H1 (cell line): Measurements from ENCODE around the gene CAMSAP3. TPM values are rescaled to one million over a fixed set of nuclear protein-coding genes. Genes with fewer than 3 reads are reported as not detected.

Experiments used
- CBX5 ChIP-seq: fragments of 300-800, 300-1000 bp; sonication (generic); IDR thresholded peaks from 2 replicates; pipeline ENCODE4 v1.7.1; 2016; ENCODE audit warnings: antibody characterized with exemption, low read length, low read depth
- CREB1 ChIP-seq: IDR thresholded peaks from 2 replicates; pipeline ENCODE4 v1.6.1; 2012; ENCODE audit warnings: inconsistent platforms
- NRF1 ChIP-seq: IDR thresholded peaks from 2 replicates; pipeline ENCODE4 v1.6.1; 2011; ENCODE audit warnings: mild to moderate bottlenecking, low read depth, low read length, improper control_type of control experiment
- PHF8 ChIP-seq: fragments of 200-600 bp; sonication (generic); conservative IDR thresholded peaks from 2 replicates; pipeline ENCODE4 v1.7.1; 2012; ENCODE audit warnings: low read depth, mild to moderate bottlenecking, inconsistent platforms, low read length, moderate library complexity
- RBBP5 ChIP-seq: IDR thresholded peaks from 2 replicates; pipeline ENCODE4 v1.7.1; 2012; ENCODE audit warnings: low read depth, mild to moderate bottlenecking, inconsistent platforms, low read length, moderate library complexity, borderline replicate concordance
- RFX5 ChIP-seq: IDR thresholded peaks from 2 replicates; pipeline ENCODE4 v1.6.1; 2011; ENCODE audit warnings: low read depth, low read length, improper control_type of control experiment, borderline replicate concordance
- RNF2 ChIP-seq: fragments of 200-900, 300-1000 bp; sonication (generic); IDR thresholded peaks from 2 replicates; pipeline ENCODE4 v1.7.1; 2016; ENCODE audit warnings: borderline replicate concordance, low read depth, mild to moderate bottlenecking, antibody characterized with exemption, low read length; ENCODE audit not compliant: poor library complexity, severe bottlenecking; ENCODE audit errors: missing control alignments
- SAP30 ChIP-seq: fragments of 300-600 bp; sonication (generic); IDR thresholded peaks from 2 replicates; pipeline ENCODE4 v1.7.1; 2012; ENCODE audit warnings: low read length, moderate library complexity, mild to moderate bottlenecking, inconsistent platforms; ENCODE audit not compliant: insufficient read depth, insufficient replicate concordance
- TAF7 ChIP-seq: optimal IDR thresholded peaks from 2 replicates; pipeline ENCODE3; 2011; ENCODE audit warnings: low read depth, mild to moderate bottlenecking, inconsistent platforms, low read length, moderate library complexity, borderline replicate concordance
- polyA plus RNA-seq, 7 experiments: library from polyadenylated mRNA; depleted of rRNA in 3 of 7; stranded (reverse) in 5 of 7; unstranded in 2 of 7; fragments of >200 nt in 5 of 7; fragments of 200-250 nt in 2 of 7; gene quantifications; 1 replicate in 5 of 7; 2 replicates in 1 of 7; 4 replicates in 1 of 7; pipeline versions ENCODE4 v1.2.1 to v1.2.3, GENCODE V29; 2011 to 2013; ENCODE audit warnings: missing spikeins in 2 of 7, mixed read lengths in 2 of 7
- total RNA-seq: library from RNA; stranded (reverse); fragmentation: NEBNext Ultra II Directional; extraction: Animal tissue kit (Norgen Biotek cat#: 25700); gene quantifications from 2 replicates; pipeline ENCODE4 v1.2.1, GENCODE V29; 2021

CAMSAP3 gene
- total and polyA plus RNA-seq, 2 of the 8 experiments (the other 6 are each of a cell fraction or from before 2014, with no cell fraction given) = 11.4 to 30.4 TPM

- TF ChIP-seq RBBP5 (no peak), PHF8 (no peak), NRF1 (no peak), TAF7 (no peak), SAP30 (no peak), CREB1 (no peak), RNF2 (no peak), CBX5 (no peak), RFX5 (no peak)
- TF ChIP-seq, all 59 proteins: peak for 0
These were observed 33.1 kb downstream of the CAMSAP3 start (continued) for GRCh38 chr19:7628589-7629311.
